GM12865 (cell line): Measurements from ENCODE around the gene CNTD1.
"Not testable (repeated sequence)": the region's sequence is repeated elsewhere in the genome, so short reads cannot be mapped to it uniquely, and the experiment has no call there.

Experiments used
- DNase-seq: peaks from one replicate; pipeline ENCODE4 v3.0.0; 2010; ENCODE audit warnings: low read depth
- H3K4me3 ChIP-seq: 2 replicates; pipeline ENCODE4 v1.5.1; 2011; ENCODE audit warnings: mild to moderate bottlenecking, low read depth, low read length, control low read depth
- CTCF ChIP-seq: IDR thresholded peaks from 2 replicates; pipeline ENCODE4 v1.5.1; 2011; ENCODE audit warnings: low read length, control low read depth, low read depth, inconsistent platforms; ENCODE audit not compliant: insufficient read depth; ENCODE audit errors: missing control alignments

CNTD1 gene

GRCh38 chr17:42853004-42853403, 54.3 kb downstream of the CNTD1 start:
- no peak for TF ChIP-seq CTCF
- no peak for DNase-seq
- H3K4me3 ChIP-seq, result no peak overlapping the region

- H3K4me3 ChIP-seq, result no peak overlapping the region
- DNase-seq, result no peak
- TF ChIP-seq CTCF, result no peak
Observed at GRCh38 chr17:42853597-42853967, 54.9 kb downstream of the CNTD1 start.

- no peak for TF ChIP-seq CTCF
- no peak overlapping the region for H3K4me3 ChIP-seq
- no peak for DNase-seq
Observed at GRCh38 chr17:42853968-42854790, 55.5 kb downstream of the CNTD1 start.

- no peak overlapping the region for H3K4me3 ChIP-seq
- TF ChIP-seq CTCF, result no peak
- no peak for DNase-seq
Observed at GRCh38 chr17:42855048-42855596, 56.5 kb downstream of the CNTD1 start.

DNA sequence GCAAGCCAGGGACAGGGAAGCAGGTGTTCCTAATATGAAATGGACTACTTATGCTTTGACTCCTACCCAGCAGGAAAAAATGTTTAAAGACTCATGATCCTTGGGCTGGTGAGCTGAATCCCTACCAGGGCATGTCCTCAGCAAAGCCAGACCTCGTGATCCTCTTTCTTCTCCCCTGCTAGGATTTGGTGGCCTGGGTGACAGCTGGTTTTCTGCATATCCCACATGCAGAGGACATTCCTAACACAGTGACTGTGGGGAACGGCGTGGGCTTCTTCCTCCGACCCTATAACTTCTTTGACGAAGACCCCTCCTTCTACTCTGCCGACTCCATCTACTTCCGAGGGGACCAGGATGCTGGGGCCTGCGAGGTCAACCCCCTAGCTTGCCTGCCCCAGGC, 57.4 kb downstream of the CNTD1 start:
- H3K4me3 ChIP-seq, DNase-seq: not testable (repeated sequence)

DNA sequence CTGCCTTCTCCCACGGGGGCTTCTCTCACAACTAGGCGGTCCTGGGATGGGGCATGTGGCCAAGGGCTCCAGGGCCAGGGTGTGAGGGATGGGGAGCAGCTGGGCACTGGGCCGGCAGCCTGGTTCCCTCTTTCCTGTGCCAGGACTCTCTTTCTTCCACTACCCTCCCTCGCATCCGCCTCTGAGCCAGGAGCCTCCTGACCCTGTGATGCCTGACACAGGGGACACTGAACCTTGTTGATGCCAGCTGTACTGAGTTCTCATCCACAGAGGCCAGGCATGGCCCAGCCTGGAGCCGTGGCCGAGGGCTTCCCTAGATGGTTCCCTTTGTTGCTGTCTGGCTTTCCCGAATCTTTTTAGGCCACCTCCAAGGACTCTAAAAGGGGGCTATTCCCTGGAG, 57.9 kb downstream of the CNTD1 start:
- H3K4me3 ChIP-seq, DNase-seq: not testable (repeated sequence)

DNA sequence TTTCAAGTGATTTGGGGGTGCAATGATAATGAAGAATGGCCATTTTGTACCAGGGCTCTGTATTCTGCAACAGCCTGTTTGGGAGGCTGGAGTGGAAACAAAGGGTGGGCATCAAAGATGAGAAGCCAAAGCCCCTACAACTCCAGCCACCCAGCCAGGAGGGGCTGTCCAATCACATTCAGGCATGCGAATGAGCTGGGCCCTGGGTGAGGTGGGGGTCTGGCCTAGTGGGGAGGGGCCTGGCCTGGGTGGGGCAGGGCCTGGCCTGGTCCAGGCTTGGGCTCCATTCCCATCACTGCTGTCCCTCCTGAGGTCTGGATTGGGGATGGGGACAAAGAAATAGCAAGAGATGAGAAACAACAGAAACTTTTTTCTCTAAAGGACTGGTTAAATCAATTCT, 58.7 kb downstream of the CNTD1 start:
- no peak overlapping the region for H3K4me3 ChIP-seq
- DNase-seq, result no peak
- no peak for TF ChIP-seq CTCF
